ENCODE results near the gene SENP8. TPM values are rescaled to one million over a fixed set of nuclear protein-coding genes. Genes with fewer than 3 reads are reported as not detected.

The SENP8 gene
- total and polyA plus RNA-seq, 4 donors: 1.5 to 3.5 (median 2.6) TPM

- ATAC-seq (ENCODE audit: insufficient read depth, low FRiP score) (no peak), DNase-seq (no peak)
- 94% methylated on average over 1 of the region's 1 CpG for WGBS, 2 donors
- no peak overlapping the region for H3K27ac ChIP-seq (ENCODE audit: low read depth in 1 of 2, low read length in 1 of 2)
- H3K9ac ChIP-seq (ENCODE audit: insufficient read depth in 1 of 2, low read length in 2 of 2): no peak overlapping the region
- no peak overlapping the region for H3K4me3 ChIP-seq
- no peak for TF ChIP-seq CTCF (IDR thresholded peaks at IDR 0.05; ENCODE audit: control extremely low read depth, extremely low read depth)
- no peaks in the 10 kb centered on the region for H3K9me3 ChIP-seq (ENCODE audit: control insufficient read depth in 4 of 4, insufficient read depth in 3 of 4, low read length in 3 of 4)
- peaks cover 0 to 4% (median 0%) of the 10 kb centered on the region in 4 donors for H3K36me3 ChIP-seq (ENCODE audit: control insufficient read depth in 4 of 4, insufficient read depth in 4 of 4, low read length in 4 of 4)
- H3K4me1 ChIP-seq (ENCODE audit: control insufficient read depth in 5 of 5, insufficient read depth in 5 of 5, low read length in 5 of 5): peaks cover 0 to 7% (median 3%) of the 10 kb centered on the region in 5 donors
- no peaks in the 10 kb centered on the region for H3K27me3 ChIP-seq (ENCODE audit: control insufficient read depth in 3 of 3, insufficient read depth in 3 of 3, low read length in 2 of 3)
Measured at GRCh38 chr15:72082176-72082575, 36.0 kb upstream of the SENP8 start.

GRCh38 chr15:72086010-72086697 lies 32.0 kb upstream of the SENP8 start:
- WGBS, 2 donors: 83 to 96% methylated on average over 11 of the region's 11 CpGs
- no peak for TF ChIP-seq CTCF (IDR thresholded peaks at IDR 0.05; ENCODE audit: control extremely low read depth, extremely low read depth)
- no peak overlapping the region for H3K9ac ChIP-seq (ENCODE audit: insufficient read depth in 1 of 2, low read length in 2 of 2)
- no peak overlapping the region for H3K4me3 ChIP-seq
- no peak for ATAC-seq (ENCODE audit: insufficient read depth, low FRiP score)
- DNase-seq: no peak
- H3K27ac ChIP-seq (ENCODE audit: low read depth in 1 of 2, low read length in 1 of 2): peak overlapping the region in 1 of 2 donors; percentile 13
- peaks cover 0 to 7% (median 0%) of the 10 kb centered on the region in 5 donors for H3K4me1 ChIP-seq (ENCODE audit: control insufficient read depth in 5 of 5, insufficient read depth in 5 of 5, low read length in 5 of 5)
- peaks cover 0 to 4% (median 1%) of the 10 kb centered on the region in 4 donors for H3K36me3 ChIP-seq (ENCODE audit: control insufficient read depth in 4 of 4, insufficient read depth in 4 of 4, low read length in 4 of 4)
- no peaks in the 10 kb centered on the region for H3K9me3 ChIP-seq (ENCODE audit: control insufficient read depth in 4 of 4, insufficient read depth in 3 of 4, low read length in 3 of 4)
- no peaks in the 10 kb centered on the region for H3K27me3 ChIP-seq (ENCODE audit: control insufficient read depth in 3 of 3, insufficient read depth in 3 of 3, low read length in 2 of 3)

DNA sequence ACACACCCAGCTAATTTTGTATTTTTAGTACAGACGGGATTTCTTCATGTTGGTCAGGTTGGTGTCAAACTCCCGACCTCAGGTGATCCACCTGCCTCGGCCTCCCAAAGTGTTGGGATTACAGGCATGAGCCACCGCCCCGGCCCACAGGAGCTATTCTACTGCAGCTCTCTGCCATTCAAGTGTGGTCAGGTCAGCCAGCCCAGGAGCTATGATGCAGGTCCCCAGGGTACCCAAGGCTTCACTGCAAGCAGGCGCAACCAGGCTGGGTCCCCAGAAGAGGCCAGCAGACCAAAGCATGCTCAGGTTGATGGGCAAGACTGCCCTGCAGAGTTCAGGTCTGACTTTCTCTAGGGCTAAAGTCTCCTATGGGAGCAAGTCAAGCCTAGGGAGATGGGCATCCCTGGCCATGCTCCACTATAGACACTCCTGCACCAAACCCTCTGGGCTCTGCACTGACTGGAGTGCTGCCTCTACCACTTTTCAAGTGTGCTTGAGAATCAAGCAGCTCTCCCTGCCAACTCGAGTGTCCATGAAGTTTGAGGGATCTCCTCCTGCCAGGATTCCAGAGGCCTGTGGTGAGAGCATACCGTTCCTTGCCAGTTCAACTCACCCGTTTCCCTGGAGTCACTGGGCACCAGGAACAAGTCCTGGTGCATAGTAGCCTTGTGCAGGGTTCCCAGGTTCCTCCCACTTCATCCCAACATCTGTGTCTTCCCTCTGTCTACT lies 31.1 kb upstream of the SENP8 start:
- H3K4me3 ChIP-seq: no peak overlapping the region
- DNase-seq (no peak), ATAC-seq (ENCODE audit: insufficient read depth, low FRiP score) (peak; percentile 58)
- WGBS, 2 donors: 85 to 90% methylated on average over 9 of the region's 9 CpGs
- peaks cover 0 to 4% (median 1%) of the 10 kb centered on the region in 4 donors for H3K36me3 ChIP-seq (ENCODE audit: control insufficient read depth in 4 of 4, insufficient read depth in 4 of 4, low read length in 4 of 4)
- no peaks in the 10 kb centered on the region for H3K27me3 ChIP-seq (ENCODE audit: control insufficient read depth in 3 of 3, insufficient read depth in 3 of 3, low read length in 2 of 3)
- TF ChIP-seq CTCF (IDR thresholded peaks at IDR 0.05; ENCODE audit: control extremely low read depth, extremely low read depth): no peak
- H3K27ac ChIP-seq (ENCODE audit: low read depth in 1 of 2, low read length in 1 of 2): no peak overlapping the region
- H3K9me3 ChIP-seq (ENCODE audit: control insufficient read depth in 4 of 4, insufficient read depth in 3 of 4, low read length in 3 of 4): no peaks in the 10 kb centered on the region
- peaks cover 0 to 7% (median 0%) of the 10 kb centered on the region in 5 donors for H3K4me1 ChIP-seq (ENCODE audit: control insufficient read depth in 5 of 5, insufficient read depth in 5 of 5, low read length in 5 of 5)
- no peak overlapping the region for H3K9ac ChIP-seq (ENCODE audit: insufficient read depth in 1 of 2, low read length in 2 of 2)
